ENCODE data around the gene PCSK5.

- TF ChIP-seq EZH2 (IDR thresholded peaks at IDR 0.05) = no peak
- no peak for TF ChIP-seq CTCF (IDR thresholded peaks at IDR 0.05 in 2 of 3, conservative IDR thresholded peaks at IDR 0.05 in 1 of 3; ENCODE audit: borderline replicate concordance in 1 of 3, insufficient read depth in 1 of 3, low read depth in 2 of 3, low read length in 2 of 3)
- TF ChIP-seq MAX (IDR thresholded peaks at IDR 0.05) = no peak
- TF ChIP-seq SP1 (IDR thresholded peaks at IDR 0.05; ENCODE audit: low read depth) = no peak
- no peak for TF ChIP-seq POLR2AphosphoS5 (IDR thresholded peaks at IDR 0.05; ENCODE audit: low read depth, low read length)
- TF ChIP-seq JUND (IDR thresholded peaks at IDR 0.05) = no peak
- TF ChIP-seq POLR2A (IDR thresholded peaks at IDR 0.05; ENCODE audit: borderline replicate concordance, extremely low read depth, insufficient read depth, insufficient read length) = no peak
Observed at GRCh38 chr9:76323490-76323889, 433.0 kb downstream of the PCSK5 start.
